Colonic mucosa (tissue), 4 donors: ENCODE measurements around the gene GBP2. TPM values are rescaled to one million over a fixed set of nuclear protein-coding genes. Genes with fewer than 3 reads are reported as not detected.
A peak's percentile ranks its signal among the peaks of the same experiment; 100 is the strongest.
"Not testable (repeated sequence)": the region's sequence is repeated elsewhere in the genome, so short reads cannot be mapped to it uniquely, and the experiment has no call there.

ENCODE experiments used
- DNase-seq: peaks from one replicate; pipeline ENCODE4 v3.0.0-alpha.2; 2020
- H3K27ac ChIP-seq: fragments of 200-600 bp; one replicate; pipeline ENCODE4 v1.8.0; 2021
- H3K27me3 ChIP-seq: fragments of 200-600 bp; one replicate; pipeline ENCODE4 v1.8.0; 2021
- H3K36me3 ChIP-seq: fragments of 200-600 bp; one replicate; pipeline ENCODE4 v1.8.0; 2021
- H3K4me1 ChIP-seq: fragments of 200-600 bp; one replicate; pipeline ENCODE4 v1.8.0; 2021; ENCODE audit warnings: mild to moderate bottlenecking
- H3K4me3 ChIP-seq: fragments of 200-600 bp; one replicate; pipeline ENCODE4 v1.8.0; 2021
- H3K9ac ChIP-seq, 2 donors: one replicate each; pipeline ENCODE4 v1.7.0; 2013; ENCODE audit warnings: control low read depth in 2 of 2, low read depth in 2 of 2, low read length in 2 of 2
- H3K9me3 ChIP-seq: fragments of 200-600 bp; one replicate; pipeline ENCODE4 v1.8.0; 2021
- CTCF ChIP-seq: fragments of 200-600 bp; IDR thresholded peaks from one replicate; pipeline ENCODE4 v1.8.0; 2022; ENCODE audit warnings: antibody characterized with exemption, mild to moderate bottlenecking
- intact Hi-C: fragments of 100-400 bp; cut with DNase I; formaldehyde crosslinking; loops from one replicate; pipeline ENCODE4 v1.14.1; 2022
- total RNA-seq, 2 donors: library from RNA; stranded (reverse); fragmentation: NEBNext Ultra II Directional in 1 of 2; extraction: Animal tissue kit (Norgen Biotek cat#: 25700) in 1 of 2; gene quantifications; one replicate each; pipeline ENCODE4 v1.2.1, GENCODE V29; 2021
- donor health status: healthy.
- donor health status: DM: no; HTN: no; CAD: no.
- donor health status: DM: no; HTN: no; CAD: no.

The GBP2 gene
- total RNA-seq, 2 donors from 2014 or later: 20.1 to 81.0 TPM

- DNase-seq: no peak
Measured at GRCh38 chr1:89088572-89088971, 37.3 kb downstream of the GBP2 start.

GRCh38 chr1:89087241-89087640 is 38.7 kb downstream of the GBP2 start:
- no peak overlapping the region for H3K4me3 ChIP-seq
- H3K4me1 ChIP-seq: no peaks in the 10 kb centered on the region
- H3K27me3 ChIP-seq: no peaks in the 10 kb centered on the region
- no peak overlapping the region for H3K27ac ChIP-seq
- no peaks in the 10 kb centered on the region for H3K36me3 ChIP-seq
- no peaks in the 10 kb centered on the region for H3K9me3 ChIP-seq
- intact Hi-C loops: no loop called here
- DNase-seq: no peak
- no peak overlapping the region for H3K9ac ChIP-seq
- TF ChIP-seq CTCF: no peak

More at GRCh38 chr1:89088572-89088971, 37.3 kb downstream of the GBP2 start:
- Histone ChIP-seq H3K36me3 (no peaks in the 10 kb centered on the region), H3K4me1 (no peaks in the 10 kb centered on the region), H3K9ac (no peak overlapping the region), H3K27ac (no peak overlapping the region), H3K9me3 (no peaks in the 10 kb centered on the region), H3K27me3 (no peaks in the 10 kb centered on the region), H3K4me3 (no peak overlapping the region)
- intact Hi-C loops: no loop called here
- TF ChIP-seq CTCF: no peak

- Histone ChIP-seq H3K4me1 (no peaks in the 10 kb centered on the region), H3K9me3 (no peaks in the 10 kb centered on the region), H3K27me3 (no peaks in the 10 kb centered on the region), H3K36me3 (no peaks in the 10 kb centered on the region), H3K9ac (no peak overlapping the region), H3K27ac (no peak overlapping the region), H3K4me3 (no peak overlapping the region)
- no peak for TF ChIP-seq CTCF
- intact Hi-C loops: no loop called here
- peak; percentile 40 for DNase-seq
Measured at GRCh38 chr1:89085781-89086180, 40.1 kb downstream of the GBP2 start.

DNA sequence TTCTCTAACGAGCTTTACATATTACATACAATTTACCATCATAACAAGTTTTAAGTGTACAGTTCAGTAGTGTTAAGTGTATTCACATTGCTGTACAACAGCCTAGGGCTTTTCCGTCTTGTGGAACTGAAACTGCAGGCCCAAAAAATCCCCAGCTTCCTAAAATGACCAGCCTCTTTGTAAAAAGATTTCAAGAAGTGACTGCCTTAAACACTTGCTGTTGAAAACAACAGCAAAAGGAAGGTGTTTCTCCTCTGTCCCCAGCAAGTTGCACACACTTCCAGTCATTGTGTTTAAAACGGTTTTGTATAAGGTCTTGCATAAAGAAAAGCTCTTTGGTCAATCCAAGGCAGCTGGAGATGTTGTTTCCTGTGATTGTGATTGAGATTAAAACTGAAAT is 44.9 kb downstream of the GBP2 start:
- H3K36me3 ChIP-seq: no peaks in the 10 kb centered on the region
- no peak for DNase-seq
- H3K9ac ChIP-seq: no peak overlapping the region
- H3K27me3 ChIP-seq: no peaks in the 10 kb centered on the region
- no peaks in the 10 kb centered on the region for H3K4me1 ChIP-seq
- H3K27ac ChIP-seq: no peak overlapping the region
- H3K4me3 ChIP-seq: no peak overlapping the region
- H3K9me3 ChIP-seq: no peaks in the 10 kb centered on the region
- intact Hi-C loops: no loop called here
- TF ChIP-seq CTCF: no peak

DNA sequence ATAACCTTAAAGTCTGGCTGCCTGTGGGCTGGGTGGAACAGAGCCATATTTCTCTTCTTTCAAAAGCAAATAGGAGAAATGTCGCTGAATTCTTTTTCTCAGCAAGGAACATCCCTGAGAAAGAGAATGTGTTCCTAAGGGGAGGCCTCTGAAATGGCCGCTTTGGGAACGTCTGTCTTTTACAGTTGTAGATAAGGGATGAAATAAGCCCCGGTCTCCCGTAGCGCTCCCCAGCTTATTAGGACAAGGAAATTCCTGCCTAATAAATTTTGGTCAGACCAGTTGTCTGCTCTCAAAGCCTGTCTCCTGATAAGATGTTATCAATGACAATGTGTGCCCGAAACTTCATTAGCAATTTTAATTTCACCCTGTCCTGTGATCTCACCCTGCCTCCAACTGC is 45.8 kb downstream of the GBP2 start:
- H3K4me1 ChIP-seq, DNase-seq, H3K9ac ChIP-seq, H3K4me3 ChIP-seq, H3K27me3 ChIP-seq, H3K36me3 ChIP-seq, intact Hi-C loops, H3K27ac ChIP-seq, H3K9me3 ChIP-seq: not testable (repeated sequence)

DNA sequence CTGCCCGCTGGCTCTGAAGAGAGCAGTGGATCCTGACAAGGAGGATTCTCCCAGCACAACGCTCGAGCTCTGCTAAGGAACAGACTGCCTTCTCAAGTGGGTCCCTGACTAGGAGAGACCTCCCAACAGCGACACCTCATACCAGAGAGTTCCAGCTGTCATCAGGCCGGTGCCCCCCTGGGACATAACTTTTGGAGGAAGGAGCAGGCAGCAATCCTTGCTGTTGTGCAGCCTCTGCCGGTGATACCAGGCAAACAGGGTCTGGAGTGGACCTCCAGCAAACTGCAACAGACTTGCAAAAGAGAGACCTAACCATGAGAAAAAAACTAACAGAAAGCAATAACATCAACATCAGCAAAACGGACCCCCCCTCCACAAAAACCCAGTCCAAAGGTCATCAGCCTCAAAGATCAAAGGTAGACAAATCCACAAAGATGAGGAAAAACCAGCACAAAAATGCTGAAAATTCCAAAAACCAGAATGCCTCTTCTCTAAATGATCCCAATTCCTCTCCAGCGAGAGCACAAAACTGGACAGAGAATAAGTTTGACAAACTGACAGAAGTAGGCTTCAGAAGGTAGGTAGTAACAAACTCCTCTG is 53.3 kb downstream of the GBP2 start:
- DNase-seq, H3K4me3 ChIP-seq, H3K27ac ChIP-seq, H3K9ac ChIP-seq, H3K36me3 ChIP-seq, intact Hi-C loops, H3K9me3 ChIP-seq, H3K4me1 ChIP-seq, H3K27me3 ChIP-seq: not testable (repeated sequence)
